Measurements from ENCODE around the gene EFTUD2.

DNA sequence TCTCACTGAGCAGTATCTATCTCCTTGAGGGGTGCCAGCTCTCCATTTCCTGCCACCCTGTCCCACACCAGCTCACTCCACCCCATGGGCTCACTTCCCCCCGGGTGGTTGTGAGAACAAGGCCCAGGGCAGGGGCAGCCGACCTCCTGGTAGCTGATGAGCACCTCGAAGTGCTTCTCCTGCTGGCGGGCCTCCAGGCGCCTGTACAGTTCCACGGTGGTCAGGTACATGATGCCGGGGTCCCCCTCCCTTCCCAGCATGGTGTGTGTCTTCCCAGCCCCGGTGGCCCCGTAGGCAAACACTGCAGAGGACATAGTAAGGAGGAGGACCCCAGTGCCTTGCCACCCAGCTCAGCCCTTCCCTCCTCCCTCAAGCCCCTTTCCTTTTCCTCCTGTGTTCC, 35.9 kb upstream of the EFTUD2 start:
- TF ChIP-seq, protein P1, sequence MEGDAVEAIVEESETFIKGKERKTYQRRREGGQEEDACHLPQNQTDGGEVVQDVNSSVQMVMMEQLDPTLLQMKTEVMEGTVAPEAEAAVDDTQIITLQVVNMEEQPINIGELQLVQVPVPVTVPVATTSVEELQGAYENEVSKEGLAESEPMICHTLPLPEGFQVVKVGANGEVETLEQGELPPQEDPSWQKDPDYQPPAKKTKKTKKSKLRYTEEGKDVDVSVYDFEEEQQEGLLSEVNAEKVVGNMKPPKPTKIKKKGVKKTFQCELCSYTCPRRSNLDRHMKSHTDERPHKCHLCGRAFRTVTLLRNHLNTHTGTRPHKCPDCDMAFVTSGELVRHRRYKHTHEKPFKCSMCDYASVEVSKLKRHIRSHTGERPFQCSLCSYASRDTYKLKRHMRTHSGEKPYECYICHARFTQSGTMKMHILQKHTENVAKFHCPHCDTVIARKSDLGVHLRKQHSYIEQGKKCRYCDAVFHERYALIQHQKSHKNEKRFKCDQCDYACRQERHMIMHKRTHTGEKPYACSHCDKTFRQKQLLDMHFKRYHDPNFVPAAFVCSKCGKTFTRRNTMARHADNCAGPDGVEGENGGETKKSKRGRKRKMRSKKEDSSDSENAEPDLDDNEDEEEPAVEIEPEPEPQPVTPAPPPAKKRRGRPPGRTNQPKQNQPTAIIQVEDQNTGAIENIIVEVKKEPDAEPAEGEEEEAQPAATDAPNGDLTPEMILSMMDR (IDR thresholded peaks at IDR 0.05) = no peak
- no peak for TF ChIP-seq ZFX (IDR thresholded peaks at IDR 0.05; ENCODE audit: borderline replicate concordance)

Measured in 22Rv1 (cell line).